Inflammatory macrophage (primary cell): ENCODE data around the gene TUBGCP6.

Source experiments
- DNase-seq, 2 donors: peaks; one replicate each; pipeline ENCODE4 v3.0.0-alpha.2; 2020 to 2022

The TUBGCP6 gene

GRCh38 chr22:50192436-50193204, 52.2 kb downstream of the TUBGCP6 start:
- peak in 1 of 2 donors; percentile 42 for DNase-seq

DNA sequence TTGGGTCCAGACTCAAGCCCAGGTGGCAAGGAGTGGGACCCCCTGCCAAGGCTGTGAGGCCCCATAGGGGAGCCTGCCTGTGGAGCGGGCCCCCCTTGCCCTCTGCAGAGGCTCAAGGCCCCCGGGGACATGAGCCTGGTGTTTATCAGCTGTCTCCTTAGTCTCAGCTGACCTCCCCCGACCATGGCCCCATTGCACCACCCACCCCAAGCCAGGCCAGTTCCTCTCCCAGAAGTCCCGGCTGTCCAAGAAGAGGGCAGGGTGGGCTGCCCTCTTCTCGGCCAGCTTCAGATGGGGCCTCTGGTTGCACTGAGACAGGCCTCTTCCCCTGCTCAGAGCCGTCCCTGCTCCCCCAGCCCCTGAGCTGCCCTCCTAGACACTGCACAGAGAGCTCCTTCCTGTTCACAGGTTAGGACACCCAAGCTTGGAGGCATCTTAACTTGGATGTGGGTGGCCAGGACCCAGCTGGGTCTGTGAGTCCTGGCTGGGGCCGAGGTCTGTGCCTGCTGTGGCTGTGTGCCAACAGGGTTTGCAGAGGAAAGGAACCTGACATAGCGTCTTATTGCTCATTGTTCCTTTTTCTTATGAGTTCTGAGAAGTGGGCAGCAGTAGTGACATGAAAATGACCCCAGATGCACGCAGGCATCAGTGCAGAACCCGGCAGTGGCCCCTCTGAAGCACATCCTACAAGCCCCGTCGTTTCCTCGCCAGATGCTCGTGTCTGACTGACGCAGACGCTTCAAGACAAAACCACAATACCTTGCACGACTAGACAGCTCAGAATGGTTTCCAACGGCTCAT, 53.7 kb downstream of the TUBGCP6 start:
- peak; percentile 89 to 93 for DNase-seq

- peak; percentile 87 to 89 for DNase-seq
These were observed 54.5 kb downstream of the TUBGCP6 start for GRCh38 chr22:50190182-50190940.

DNA sequence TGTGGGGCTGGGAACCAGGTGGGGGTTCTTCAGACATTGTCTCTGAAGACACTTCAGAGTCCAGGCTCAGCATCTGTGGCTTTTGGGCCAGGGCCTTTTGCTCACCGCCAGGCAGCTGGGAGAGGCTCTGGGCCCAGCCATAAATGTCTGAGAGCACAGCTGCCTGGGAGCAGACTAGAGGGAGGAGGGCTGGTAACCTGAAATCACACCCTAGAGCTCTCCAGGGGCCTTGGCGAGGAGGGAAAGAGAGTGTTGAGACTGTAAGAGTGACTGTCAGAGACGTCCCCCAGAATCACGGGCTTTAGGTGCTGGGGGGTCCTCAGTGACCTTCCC, 55.0 kb downstream of the TUBGCP6 start:
- DNase-seq, result no peak

DNA sequence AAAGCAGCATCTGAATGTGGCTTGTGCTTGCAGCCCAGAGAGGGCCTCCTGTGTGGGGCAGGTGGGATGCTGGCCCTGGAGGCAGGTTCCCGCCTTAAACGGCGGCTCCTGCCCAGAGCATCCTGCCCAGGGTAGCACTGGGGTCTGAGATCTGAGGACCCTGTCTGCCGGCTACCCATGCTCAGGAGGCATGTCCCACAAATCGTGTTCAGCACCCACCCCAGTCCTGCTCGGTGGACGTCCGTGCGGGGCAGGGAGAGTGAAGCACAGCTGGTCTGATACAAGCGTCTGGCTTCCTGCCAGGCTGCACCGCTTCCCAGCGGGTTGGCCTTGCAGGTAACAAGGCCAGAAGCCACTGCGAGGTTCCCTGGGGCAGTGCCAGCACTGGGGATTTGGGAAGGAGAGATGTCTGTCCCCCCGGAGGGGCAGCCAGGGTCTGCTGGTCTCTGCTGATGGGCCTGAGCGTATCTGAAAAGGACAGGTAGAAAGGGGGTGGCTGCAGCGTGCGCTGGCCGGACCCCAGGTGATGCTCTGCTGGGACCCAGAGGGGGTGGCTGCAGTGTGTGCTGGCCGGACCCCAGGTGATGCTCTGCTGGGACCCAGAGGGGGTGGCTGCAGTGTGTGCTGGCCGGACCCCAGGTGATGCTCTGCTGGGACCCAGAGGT, 55.5 kb downstream of the TUBGCP6 start:
- no peak for DNase-seq

DNA sequence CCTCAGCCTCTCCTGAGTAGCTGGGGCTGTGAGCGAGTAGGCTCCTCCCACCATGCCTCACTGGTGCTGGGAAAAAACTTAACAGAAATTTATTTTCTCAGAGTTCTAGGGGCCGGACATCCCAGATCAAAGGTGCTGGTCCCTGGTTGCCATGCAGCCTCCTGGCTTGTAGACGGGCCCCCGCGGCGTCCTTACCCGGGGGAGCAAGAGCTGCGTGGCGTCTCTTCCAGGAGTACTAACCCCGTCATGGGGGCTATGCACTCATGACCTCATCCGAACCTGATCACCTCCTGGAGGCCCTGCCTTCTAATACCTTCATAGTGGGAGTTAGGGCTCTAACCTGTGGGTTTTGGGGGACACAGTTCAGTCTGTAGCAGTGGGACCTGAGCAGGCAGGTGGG, 56.5 kb downstream of the TUBGCP6 start:
- DNase-seq, result no peak

DNA sequence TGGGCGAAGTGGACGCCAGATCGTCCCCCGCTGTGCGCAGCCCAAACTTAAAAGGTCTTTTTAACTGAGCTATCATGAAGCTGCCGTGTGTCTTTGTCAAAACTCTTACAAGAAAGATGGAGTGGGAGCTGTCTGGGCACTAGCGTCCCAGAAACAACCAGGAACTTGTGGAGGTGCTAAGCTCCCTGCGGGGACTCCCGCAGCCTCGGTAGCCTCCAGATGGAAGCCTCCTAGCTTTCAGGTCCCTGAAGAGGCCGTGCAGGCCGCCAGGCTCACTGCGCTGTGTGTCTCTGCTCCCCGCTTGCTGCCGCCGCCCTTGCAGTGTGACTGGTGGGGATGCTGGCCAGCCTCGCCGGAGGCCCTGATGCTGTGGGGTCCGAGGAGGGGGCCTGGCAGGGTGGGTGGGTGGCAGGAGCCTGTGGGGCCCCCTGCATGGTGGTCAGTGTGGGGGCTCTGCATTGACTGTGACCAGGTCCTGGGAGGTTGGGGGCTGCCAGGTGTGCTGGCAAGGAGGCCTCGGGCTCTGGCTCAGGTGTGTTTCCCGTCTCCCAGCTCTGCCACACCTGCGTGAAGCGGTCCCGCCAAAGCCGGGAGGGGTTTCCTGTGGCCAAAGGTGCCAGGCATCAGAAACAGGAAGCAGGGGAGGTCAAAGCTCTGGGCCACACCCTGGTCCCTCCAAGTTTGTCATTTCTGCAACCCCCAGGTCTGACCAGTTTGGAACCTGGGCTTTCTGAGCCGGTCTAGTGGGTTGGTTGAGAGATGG, 57.9 kb downstream of the TUBGCP6 start:
- DNase-seq, result no peak

- DNase-seq, result no peak
These were observed 58.6 kb downstream of the TUBGCP6 start for GRCh38 chr22:50186181-50186714.

- DNase-seq, result peak; percentile 89 to 94
These were observed 59.3 kb downstream of the TUBGCP6 start, which contains the start of gene TRABD for GRCh38 chr22:50185375-50186087. TSS of gene TRABD (plus strand) at chr22:50185913. CDS start at chr22:50193061, 7,148 bp downstream.

GRCh38 chr22:50184902-50185374, 59.9 kb downstream of the TUBGCP6 start:
- no peak for DNase-seq

GRCh38 chr22:50184004-50184901, 60.6 kb downstream of the TUBGCP6 start:
- peak; percentile 58 to 74 for DNase-seq

GRCh38 chr22:50183141-50183971, 61.5 kb downstream of the TUBGCP6 start:
- DNase-seq, result no peak

DNA sequence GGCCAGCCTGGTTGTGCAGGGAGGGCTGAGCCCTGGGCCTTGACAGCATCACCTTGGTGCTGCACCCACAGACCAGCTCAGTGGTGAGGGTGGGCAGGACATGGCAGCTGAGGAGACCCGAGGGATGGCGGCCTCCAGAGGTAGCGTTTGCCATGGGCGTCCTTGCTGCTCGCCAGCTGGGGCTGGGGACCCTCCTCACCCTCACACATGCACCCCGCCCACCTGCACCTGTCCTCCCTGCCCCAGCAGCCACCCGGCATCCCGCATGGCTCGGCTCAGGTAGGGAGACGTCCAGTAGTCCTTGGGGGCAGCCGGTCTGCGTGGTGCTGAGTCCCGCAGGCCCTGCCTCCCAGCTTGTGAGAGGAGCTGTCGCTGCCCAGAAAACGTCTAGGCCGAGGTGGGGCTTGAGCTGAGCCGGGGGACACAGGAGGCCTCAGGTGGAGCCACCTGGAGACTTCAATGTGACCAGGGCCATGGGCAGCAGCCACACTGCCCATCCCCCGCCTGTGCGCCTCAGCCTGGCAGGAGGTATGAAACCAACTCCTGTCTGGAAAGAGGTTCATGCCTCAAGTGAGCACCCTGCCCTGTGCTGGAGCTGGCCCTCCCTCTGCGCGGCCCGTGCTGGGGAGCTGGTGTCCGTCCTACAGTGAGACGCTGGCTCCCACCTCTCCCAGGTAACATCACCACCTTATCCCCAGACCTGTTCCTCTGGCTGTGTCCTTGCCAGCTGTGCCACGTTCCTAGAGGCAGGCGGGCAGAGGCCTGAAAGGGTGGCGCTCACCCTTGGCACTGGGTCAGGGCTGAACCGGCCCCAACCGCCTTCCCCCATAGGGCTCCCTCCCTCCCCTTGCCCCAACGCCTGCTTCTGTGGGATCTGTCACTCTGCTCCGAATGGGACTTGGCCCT, 62.4 kb downstream of the TUBGCP6 start:
- DNase-seq, result no peak

DNA sequence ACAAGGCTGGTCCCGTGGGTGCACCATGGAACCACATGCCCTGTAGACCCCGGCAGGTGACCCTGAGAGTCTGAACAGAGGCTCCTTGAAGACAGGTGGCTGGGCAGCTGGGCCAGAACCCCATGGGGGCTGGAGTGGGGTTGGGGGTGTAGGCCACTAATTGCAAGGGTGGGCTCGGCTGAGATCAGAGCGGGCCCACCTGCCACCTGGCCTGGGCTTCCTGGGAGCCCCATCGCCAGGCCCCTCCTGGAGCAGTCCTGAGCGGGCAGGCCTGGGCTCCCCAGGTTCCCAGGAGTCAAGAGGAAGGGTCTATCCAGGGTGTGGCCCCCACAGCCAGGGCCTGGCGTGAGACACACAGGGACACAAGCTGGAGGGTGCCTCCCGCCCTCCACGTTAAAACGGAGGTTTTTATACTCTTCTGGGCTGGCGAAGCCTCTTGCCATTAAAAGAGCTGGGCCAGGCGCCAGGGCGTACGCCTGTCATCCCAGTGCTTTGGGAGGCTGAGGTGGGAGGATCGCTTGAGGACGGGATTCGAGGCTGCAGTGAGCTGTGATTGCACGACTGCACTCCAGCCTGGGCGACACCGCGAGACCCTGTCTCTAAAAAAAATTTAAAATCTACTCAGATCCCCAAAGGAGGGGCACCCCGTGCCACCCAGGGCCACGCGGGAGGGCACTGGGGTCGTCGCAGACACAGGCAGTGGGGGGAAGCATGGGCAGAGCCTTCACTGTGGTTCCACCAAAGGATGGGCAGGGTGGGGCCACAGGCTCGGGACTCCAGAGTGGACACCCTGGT, 63.9 kb downstream of the TUBGCP6 start:
- DNase-seq, result no peak

- DNase-seq, result no peak
These were observed 64.7 kb downstream of the TUBGCP6 start for GRCh38 chr22:50179937-50180726.
